NCI-H82 treated with DMSO at 0.1 percent for 48 hours (cell line): ENCODE measurements around the gene LIF.

Source experiments
- DNase-seq: peaks from one replicate; lab custom pipeline; 2025; ENCODE audit not compliant: unreplicated experiment; lab: John Stamatoyannopoulos, UW

Gene LIF

GRCh38 chr22:30265131-30265720, 18.7 kb upstream of the LIF start:
- no peak for DNase-seq

DNA sequence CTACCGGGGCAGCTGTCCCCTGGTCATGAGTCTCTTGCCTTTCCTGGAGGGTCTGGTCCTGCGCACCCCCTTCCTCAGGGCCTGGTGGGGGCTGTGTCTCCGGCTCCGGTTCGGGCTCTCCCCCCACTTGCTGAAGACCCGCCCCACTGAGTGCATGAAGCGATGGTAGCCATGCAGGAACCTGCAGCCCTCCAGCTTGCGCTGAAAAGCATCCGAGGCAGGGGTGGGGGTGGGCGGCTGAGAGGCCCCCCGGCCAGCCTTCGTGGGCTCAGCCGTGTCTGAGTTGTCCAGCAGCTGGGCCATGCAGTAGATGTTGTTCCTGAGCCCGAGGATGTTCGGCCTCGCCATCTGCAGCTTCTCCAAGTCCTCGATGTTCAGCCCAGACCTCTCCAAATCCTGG, 17.3 kb upstream of the LIF start:
- DNase-seq: no peak

GRCh38 chr22:30262917-30263741, 16.6 kb upstream of the LIF start:
- peak; percentile 4 for DNase-seq

DNA sequence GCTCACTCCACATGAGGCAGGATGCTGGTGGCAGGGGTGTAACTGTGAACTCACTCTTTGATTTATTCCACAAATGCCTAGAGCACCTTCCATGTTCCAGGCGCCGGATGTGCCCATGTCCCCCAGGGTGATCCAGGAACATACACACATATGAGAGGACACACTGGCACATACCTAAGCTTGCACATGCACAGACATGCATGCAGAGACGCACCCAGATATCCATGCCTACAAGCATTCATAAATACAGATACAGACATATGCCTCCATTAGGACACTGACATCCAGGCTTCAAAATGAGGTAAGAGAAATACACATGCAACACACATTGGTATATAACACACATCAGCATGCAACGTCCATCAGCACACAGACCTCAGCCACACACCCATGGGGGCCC, 15.6 kb upstream of the LIF start:
- DNase-seq: no peak

GRCh38 chr22:30261134-30261533, 14.6 kb upstream of the LIF start:
- no peak for DNase-seq

- no peak for DNase-seq
These were observed 14.1 kb upstream of the LIF start for GRCh38 chr22:30260682-30261081.

- no peak for DNase-seq
These were observed 13.7 kb upstream of the LIF start for GRCh38 chr22:30260276-30260675.

- no peak for DNase-seq
These were observed 7.8 kb upstream of the LIF start for GRCh38 chr22:30254314-30254713.

GRCh38 chr22:30253205-30253852, 6.8 kb upstream of the LIF start:
- peak; percentile 23 for DNase-seq

DNA sequence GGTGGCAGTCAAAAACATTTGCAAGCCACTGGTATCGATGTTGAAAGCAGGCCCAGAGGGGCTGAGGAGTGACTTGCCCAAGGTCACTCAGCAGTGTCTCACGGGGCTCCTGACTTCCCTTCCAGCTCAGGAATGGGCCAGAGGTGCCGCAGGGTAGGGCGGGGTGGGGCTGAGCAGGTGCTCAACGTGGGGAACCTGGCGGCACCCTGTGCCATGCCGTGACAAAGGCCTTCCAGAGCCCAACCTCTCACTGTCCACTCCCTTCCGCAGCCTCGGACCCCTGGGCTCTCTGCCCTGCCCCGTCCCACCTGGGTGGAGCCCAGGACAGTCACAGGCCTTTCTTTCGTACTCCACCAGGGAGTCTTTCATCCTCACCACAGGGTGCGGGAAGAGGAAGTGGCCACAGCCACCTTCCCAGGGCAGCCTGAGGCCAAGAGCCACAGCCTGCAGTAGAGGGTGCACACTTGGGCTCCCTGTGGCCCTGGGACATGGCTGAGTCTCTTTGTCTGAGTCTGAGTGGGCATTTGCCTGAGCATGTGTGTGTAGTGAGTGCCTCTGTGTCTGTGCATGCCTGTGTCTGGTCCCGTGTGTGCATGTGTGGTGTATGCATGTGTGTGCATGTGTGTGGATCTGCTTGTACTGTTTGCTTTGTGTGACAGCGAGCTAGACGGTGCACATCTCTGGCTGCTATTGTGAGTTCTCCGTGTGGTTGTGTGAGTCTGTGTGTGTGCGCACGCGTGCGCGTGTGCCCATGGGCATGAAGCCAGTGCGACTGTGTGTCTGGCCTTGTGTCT, 6.0 kb upstream of the LIF start:
- DNase-seq: no peak

GRCh38 chr22:30251711-30252110, 5.2 kb upstream of the LIF start:
- DNase-seq: no peak

DNA sequence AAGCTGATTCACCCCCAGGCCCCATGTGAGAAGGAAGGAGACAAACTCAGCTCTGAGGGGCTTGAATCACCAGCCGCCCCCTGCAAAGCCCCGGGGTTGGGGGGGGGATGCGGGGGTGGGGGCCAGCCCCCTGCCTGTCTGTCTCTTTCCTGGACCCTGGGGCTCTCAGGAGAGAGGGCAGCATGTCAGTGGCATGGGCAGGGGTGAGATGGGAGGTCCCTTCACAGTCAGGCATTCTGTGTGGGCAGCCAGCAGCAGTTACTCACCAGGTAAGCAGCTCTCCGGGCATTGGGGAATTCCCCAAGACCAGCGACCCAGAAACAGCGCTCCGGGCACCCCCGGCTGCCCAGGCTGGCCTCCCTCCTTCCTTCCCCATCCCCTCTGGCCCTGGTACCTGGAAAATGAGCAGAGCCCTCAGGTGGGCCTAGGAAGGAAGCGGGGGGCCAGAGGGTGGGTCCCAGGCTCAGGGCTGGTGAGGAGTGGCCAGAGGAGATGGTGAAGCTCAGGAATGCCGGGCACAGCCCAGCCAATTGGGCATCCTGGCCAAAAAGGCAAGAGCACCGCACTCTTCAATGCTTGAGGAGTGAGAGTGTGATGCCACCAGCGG, 4.2 kb upstream of the LIF start:
- DNase-seq: no peak

- no peak for DNase-seq
These were observed 3.5 kb upstream of the LIF start for GRCh38 chr22:30250039-30250565.

GRCh38 chr22:30249049-30250038, 2.8 kb upstream of the LIF start:
- no peak for DNase-seq

- no peak for DNase-seq
These were observed 1.9 kb upstream of the LIF start for GRCh38 chr22:30248484-30248883.

DNA sequence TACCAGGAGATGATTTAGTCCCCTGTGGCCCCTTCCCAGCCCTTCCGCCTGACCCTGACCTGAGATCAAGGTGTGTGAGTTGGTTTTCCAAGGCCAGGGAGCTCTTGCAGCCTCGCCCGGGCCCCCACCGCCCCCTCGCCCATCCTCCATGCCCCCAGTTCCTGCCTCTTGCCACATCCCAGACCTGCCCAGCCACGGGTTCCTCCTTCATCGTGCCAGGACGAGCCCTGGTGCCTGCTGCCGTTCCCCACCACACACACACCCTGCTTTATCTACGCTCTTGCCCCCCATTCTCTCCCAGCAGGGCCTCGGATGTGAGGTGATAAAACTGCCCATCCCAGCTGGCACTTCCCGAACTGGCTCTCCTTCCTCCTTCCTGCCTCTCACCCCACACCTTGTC, 1.4 kb upstream of the LIF start:
- no peak for DNase-seq

DNA sequence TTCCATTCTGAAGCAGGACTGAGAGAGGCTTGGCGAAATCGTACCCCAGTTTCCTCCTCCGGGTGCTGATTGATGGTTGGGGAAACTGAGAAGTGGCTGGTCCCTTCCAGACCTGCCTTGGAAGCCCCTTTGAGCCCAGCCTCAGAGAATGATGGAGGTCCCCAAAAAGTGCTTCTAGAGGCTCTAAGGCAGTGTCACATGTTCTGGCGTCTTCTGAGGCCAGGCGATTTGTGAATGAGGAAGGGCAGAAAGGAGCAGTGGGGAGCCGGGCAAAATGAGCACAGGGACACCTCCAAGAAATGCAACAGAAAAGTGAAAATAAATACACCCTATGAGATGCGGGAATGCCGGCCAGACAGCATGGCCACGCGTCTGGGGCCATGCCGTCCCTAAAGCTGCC, 1.0 kb upstream of the LIF start:
- DNase-seq: no peak

DNA sequence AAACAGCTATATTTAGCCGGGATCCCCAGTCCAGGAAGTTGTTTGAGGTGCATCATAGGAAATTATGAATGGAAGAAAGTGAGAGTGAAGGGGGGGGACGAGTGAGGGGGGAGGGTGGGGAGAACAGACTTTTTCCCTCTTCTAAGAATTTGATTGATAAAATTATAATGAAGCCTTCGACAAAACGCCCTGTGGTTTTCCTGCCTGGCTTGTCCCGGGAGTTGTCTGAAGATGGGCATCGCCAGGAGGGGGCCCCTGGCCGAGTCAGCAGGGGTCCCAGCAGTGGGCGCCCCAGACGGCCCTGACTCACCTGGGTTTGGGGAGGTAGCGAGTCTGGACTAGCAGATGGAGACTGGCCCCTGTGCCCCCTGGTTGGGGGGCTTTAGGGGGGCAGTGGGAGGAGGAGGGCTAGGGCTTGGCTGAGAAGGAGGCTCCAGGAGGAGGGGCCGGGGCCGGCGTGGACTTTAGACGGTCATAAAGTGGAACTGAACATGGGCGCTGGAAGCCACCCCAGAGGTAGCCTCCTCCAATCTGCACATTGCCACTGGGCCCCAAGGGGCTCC, 336 bp upstream of the LIF start:
- DNase-seq: no peak
